IMR-90 (cell line): ENCODE data around the gene UBE2J1. TPM values are rescaled to one million over a fixed set of nuclear protein-coding genes. Genes with fewer than 3 reads are reported as not detected.

Experiments used
- ATAC-seq: fragments of 200-7000 bp; cut with Tn5 transposase; 2 replicates; pipeline ENCODE4 v1.9.1; 2020; ENCODE audit warnings: low read depth, mild to moderate bottlenecking, moderate library complexity
- BruUV-seq: library from RNA; stranded (reverse); fragments of 400-500 nt; replicated peaks from 2 replicates; lab custom pipeline; 2021; lab: Mats Ljungman, UMichigan
- CTCF ChIA-PET: fragments of 300-600 bp; formaldehyde crosslinking; extraction: SDS; loops from one replicate; lab custom pipeline; 2021; ENCODE audit warnings: antibody characterized with exemption; lab: Yijun Ruan, JAX
- POLR2A ChIA-PET: fragments of 300-600 bp; sonication (Branson Sonifier 250); formaldehyde crosslinking; loops from one replicate; lab custom pipeline; 2022; ENCODE audit warnings: antibody characterized with exemption; ENCODE audit not compliant: unreplicated experiment; lab: Charles Lee
- DNase-seq: peaks from one replicate; pipeline ENCODE4 v3.0.0; 2013
- H2AFZ ChIP-seq: replicated peaks from 2 replicates; pipeline ENCODE3; 2013; ENCODE audit warnings: low read length, mild to moderate bottlenecking; ENCODE audit not compliant: poor library complexity
- H2AK5ac ChIP-seq: 2 replicates; pipeline ENCODE4 v1.6.1; 2013; ENCODE audit warnings: low read depth, low read length, inconsistent platforms
- H2AK9ac ChIP-seq: replicated peaks from 2 replicates; pipeline ENCODE3; 2013; ENCODE audit warnings: mild to moderate bottlenecking, low read depth, low read length, moderate library complexity; ENCODE audit not compliant: poor library complexity
- H2BK120ac ChIP-seq: 2 replicates; pipeline ENCODE4 v1.6.1; 2013; ENCODE audit warnings: low read depth, low read length, inconsistent platforms
- H2BK15ac ChIP-seq: 3 replicates; pipeline ENCODE4 v1.6.1; 2013; ENCODE audit warnings: low read depth, low read length, inconsistent platforms
- H2BK20ac ChIP-seq: 2 replicates; pipeline ENCODE4 v1.6.1; 2013; ENCODE audit warnings: low read depth, mild to moderate bottlenecking, inconsistent platforms, low read length, moderate library complexity
- H2BK5ac ChIP-seq: 2 replicates; pipeline ENCODE4 v1.6.1; 2013; ENCODE audit warnings: mild to moderate bottlenecking, low read depth, low read length, inconsistent platforms; ENCODE audit not compliant: poor library complexity, severe bottlenecking
- H3K14ac ChIP-seq: replicated peaks from 2 replicates; pipeline ENCODE4 v1.6.1; 2013; ENCODE audit warnings: low read depth, low read length, inconsistent platforms
- H3K18ac ChIP-seq: 2 replicates; pipeline ENCODE4 v1.6.1; 2013; ENCODE audit warnings: low read depth, low read length, control low read depth
- H3K23ac ChIP-seq: 2 replicates; pipeline ENCODE4 v1.6.1; 2013; ENCODE audit warnings: low read depth, low read length, inconsistent platforms
- H3K27ac ChIP-seq: 2 replicates; pipeline ENCODE4 v1.5.1; 2013; ENCODE audit warnings: mild to moderate bottlenecking, control low read depth, low read length; ENCODE audit not compliant: insufficient read depth
- H3K27me3 ChIP-seq: 2 replicates; pipeline ENCODE4 v1.6.1; 2013; ENCODE audit warnings: low read length; ENCODE audit not compliant: control insufficient read depth, insufficient read depth
- H3K36me3 ChIP-seq: 2 replicates; pipeline ENCODE4 v1.6.1; 2013; ENCODE audit warnings: low read length, mixed read lengths; ENCODE audit not compliant: control insufficient read depth, insufficient read depth
- H3K4ac ChIP-seq: 2 replicates; pipeline ENCODE4 v1.6.1; 2013; ENCODE audit warnings: low read depth, low read length, inconsistent platforms
- H3K4me1 ChIP-seq: 2 replicates; pipeline ENCODE4 v1.6.1; 2013; ENCODE audit warnings: low read length, mixed read lengths; ENCODE audit not compliant: control insufficient read depth, insufficient read depth
- H3K4me2 ChIP-seq: 2 replicates; pipeline ENCODE4 v1.6.1; 2013; ENCODE audit warnings: low read depth, mild to moderate bottlenecking, control low read depth, low read length, moderate library complexity
- H3K4me3 ChIP-seq: 2 replicates; pipeline ENCODE4 v1.5.1; 2013; ENCODE audit warnings: low read depth, mild to moderate bottlenecking, control low read depth, low read length, moderate library complexity; ENCODE audit not compliant: insufficient read depth
- H3K56ac ChIP-seq: 2 replicates; pipeline ENCODE4 v1.6.1; 2013; ENCODE audit warnings: low read length, inconsistent platforms; ENCODE audit not compliant: insufficient read depth; ENCODE audit errors: extremely low read depth
- H3K79me1 ChIP-seq, 2 experiments: 2 replicates each; pipeline ENCODE4 v1.6.1; 2013; ENCODE audit warnings: low read length in 2 of 2, inconsistent platforms in 1 of 2, low read depth in 1 of 2
- H3K9ac ChIP-seq: 2 replicates; pipeline ENCODE4 v1.6.1; 2013; ENCODE audit warnings: low read depth, low read length, control low read depth
- H3K9me1 ChIP-seq: 2 replicates; pipeline ENCODE4 v1.6.1; 2013; ENCODE audit warnings: low read length, inconsistent platforms; ENCODE audit not compliant: insufficient read depth
- H3K9me3 ChIP-seq: 2 replicates; pipeline ENCODE4 v1.6.1; 2013; ENCODE audit warnings: low read length; ENCODE audit not compliant: control insufficient read depth, insufficient read depth
- H4K20me1 ChIP-seq: 2 replicates; pipeline ENCODE4 v1.6.1; 2013; ENCODE audit warnings: low read length, inconsistent platforms; ENCODE audit not compliant: insufficient read depth
- H4K5ac ChIP-seq: 2 replicates; pipeline ENCODE4 v1.6.1; 2013; ENCODE audit warnings: mild to moderate bottlenecking, low read depth, low read length, control low read depth
- H4K8ac ChIP-seq, 2 experiments: 2 replicates each; pipeline ENCODE4 v1.6.1; 2013; ENCODE audit warnings: low read depth in 2 of 2, low read length in 2 of 2, control low read depth in 1 of 2, inconsistent platforms in 1 of 2
- H4K91ac ChIP-seq: 2 replicates; pipeline ENCODE4 v1.6.1; 2013; ENCODE audit warnings: low read depth, low read length, inconsistent platforms; ENCODE audit not compliant: insufficient read depth
- BHLHE40 ChIP-seq: fragments of 150-350 bp; IDR thresholded peaks from 2 replicates; pipeline ENCODE4 v1.6.1; 2016; ENCODE audit warnings: mild to moderate bottlenecking, low read depth, low read length
- CEBPB ChIP-seq: IDR thresholded peaks from 2 replicates; pipeline ENCODE4 v1.6.1; 2012; ENCODE audit warnings: low read depth, low read length, improper control_type of control experiment
- CHD1 ChIP-seq: IDR thresholded peaks from 2 replicates; pipeline ENCODE4 v1.6.1; 2012; ENCODE audit warnings: low read depth, low read length, improper control_type of control experiment
- CTCF ChIP-seq: conservative IDR thresholded peaks from 2 replicates; pipeline ENCODE4 v1.5.1; 2012; ENCODE audit warnings: mild to moderate bottlenecking, low read depth, low read length, improper control_type of control experiment
- ELK1 ChIP-seq: fragments of 150-350 bp; IDR thresholded peaks from 2 replicates; pipeline ENCODE4 v1.6.1; 2016; ENCODE audit warnings: low read depth, mild to moderate bottlenecking, low read length, moderate library complexity, borderline replicate concordance
- FOS ChIP-seq: fragments of 150-350 bp; IDR thresholded peaks from 2 replicates; pipeline ENCODE4 v1.6.1; 2016; ENCODE audit warnings: low read depth, low read length
- MAFK ChIP-seq: IDR thresholded peaks from 2 replicates; pipeline ENCODE4 v1.6.1; 2012; ENCODE audit warnings: low read depth, low read length, improper control_type of control experiment
- MAZ ChIP-seq: IDR thresholded peaks from 2 replicates; pipeline ENCODE4 v1.6.1; 2012; ENCODE audit warnings: low read depth, mild to moderate bottlenecking, low read length, improper control_type of control experiment, moderate library complexity, borderline replicate concordance
- MXI1 ChIP-seq: IDR thresholded peaks from 2 replicates; pipeline ENCODE4 v1.6.1; 2012; ENCODE audit warnings: low read depth, mild to moderate bottlenecking, low read length, moderate library complexity, borderline replicate concordance
- NFE2L2 ChIP-seq: fragments of 150-350 bp; IDR thresholded peaks from 2 replicates; pipeline ENCODE4 v1.6.1; 2016; ENCODE audit warnings: low read depth, mild to moderate bottlenecking, low read length
- POLR2A ChIP-seq: IDR thresholded peaks from 2 replicates; pipeline ENCODE4 v1.6.1; 2012; ENCODE audit warnings: mild to moderate bottlenecking, low read depth, low read length
- RAD21 ChIP-seq: IDR thresholded peaks from 2 replicates; pipeline ENCODE4 v1.6.1; 2012; ENCODE audit warnings: low read length, improper control_type of control experiment
- RCOR1 ChIP-seq: IDR thresholded peaks from 2 replicates; pipeline ENCODE4 v1.6.1; 2012; ENCODE audit warnings: mild to moderate bottlenecking, low read length, improper control_type of control experiment; ENCODE audit not compliant: insufficient replicate concordance
- RFX5 ChIP-seq: IDR thresholded peaks from 2 replicates; pipeline ENCODE4 v1.8.0; 2012; ENCODE audit warnings: low read depth, mild to moderate bottlenecking, low read length, moderate library complexity
- SMC3 ChIP-seq: fragments of 150-350 bp; IDR thresholded peaks from 2 replicates; pipeline ENCODE4 v1.6.1; 2016; ENCODE audit warnings: low read depth, mild to moderate bottlenecking, antibody characterized with exemption, low read length, moderate library complexity
- WGBS, 2 experiments: methylation state at CpG; one replicate each; pipeline versions ENCODE4 v1.1.5 to v1.1.7; 2013; ENCODE audit warnings: missing lambda C conversion rate in 2 of 2; ENCODE audit not compliant: insufficient read length in 1 of 2; ENCODE audit errors: extremely low coverage in 2 of 2; 5-methylcytosine and 5-hydroxymethylcytosine counted together
- dilution Hi-C: fragments of 300-500 bp; cut with HindIII; formaldehyde crosslinking; loops from one replicate; pipeline ENCODE4 v1.14.3; 2018; ENCODE audit warnings: low sequenced_read_pairs; ENCODE audit not compliant: unreplicated experiment
- in situ Hi-C: fragments of 300-500 bp; cut with MboI; formaldehyde crosslinking; loops from 3 replicates; pipeline ENCODE4 v1.14.3; 2019; ENCODE audit warnings: low sequenced_read_pairs, inconsistent platforms, mixed read lengths
- intact Hi-C: fragments of 100-400 bp; cut with micrococcal nuclease; formaldehyde crosslinking; loops from 2 replicates; pipeline ENCODE4 v1.10.0; 2022
- polyA plus RNA-seq, 3 experiments: library from polyadenylated mRNA; depleted of rRNA; stranded (reverse); fragments of >200 nt; gene quantifications; 2 replicates each; pipeline ENCODE4 v1.2.3, GENCODE V29; 2012; ENCODE audit warnings: low replicate concordance in 1 of 3
- total RNA-seq: library from RNA; depleted of rRNA; stranded (reverse); fragments of >200 nt; gene quantifications from 2 replicates; pipeline ENCODE4 v1.2.3, GENCODE V29; 2012
- TF ChIP-seq, protein P1 (sequence below): fragments of 150-350 bp; IDR thresholded peaks from 2 replicates; pipeline ENCODE4 v1.6.1; 2017; ENCODE audit warnings: mild to moderate bottlenecking, antibody characterized with exemption, low read length, low read depth

The UBE2J1 gene
- total and polyA plus RNA-seq, 2 of the 4 experiments (the other 2 are of a cell fraction) = 20.9 to 35.3 TPM

- no peak overlapping the region for H4K91ac ChIP-seq
- no peaks in the 10 kb centered on the region for H3K27me3 ChIP-seq
Measured at GRCh38 chr6:89360415-89360999, 8.0 kb upstream of the UBE2J1 start.

More at GRCh38 chr6:89360415-89360999, 8.0 kb upstream of the UBE2J1 start:
- ChIA-PET POLR2A (no interaction called here), CTCF (interaction anchor here (0.5 to 0.7 kb wide), 2 partner anchors 18 to 1227 kb away, joined by 3 read pairs; partner anchors contain the start of gene MAP3K7)
- no peaks in the 10 kb centered on the region for H3K4me1 ChIP-seq
- in situ Hi-C loops = loop anchor here (25.0 kb wide), 2 partner anchors 223 to 373 kb away; partner anchors contain the start of gene PM20D2
- H3K23ac ChIP-seq = no peak overlapping the region
- H2BK15ac ChIP-seq = no peak overlapping the region
- H3K4ac ChIP-seq = no peak overlapping the region
- dilution Hi-C loops = no loop called here
- H3K9me1 ChIP-seq = no peaks in the 10 kb centered on the region
- H3K79me1 ChIP-seq = no peaks in the 10 kb centered on the region
- no peaks in the 10 kb centered on the region for H3K9me3 ChIP-seq
- H3K4me2 ChIP-seq = no peak overlapping the region
- no peak overlapping the region for H2BK120ac ChIP-seq
- H4K8ac ChIP-seq = no peak overlapping the region
- TF ChIP-seq MAFK (no peak), RFX5 (no peak), MAZ (no peak), RCOR1 (no peak), POLR2A (no peak), MXI1 (no peak), FOS (no peak), RAD21 (no peak), CTCF (no peak), CEBPB (no peak), NFE2L2 (no peak), SMC3 (no peak), CHD1 (no peak), BHLHE40 (no peak), ELK1 (no peak)
- TF ChIP-seq, protein P1, sequence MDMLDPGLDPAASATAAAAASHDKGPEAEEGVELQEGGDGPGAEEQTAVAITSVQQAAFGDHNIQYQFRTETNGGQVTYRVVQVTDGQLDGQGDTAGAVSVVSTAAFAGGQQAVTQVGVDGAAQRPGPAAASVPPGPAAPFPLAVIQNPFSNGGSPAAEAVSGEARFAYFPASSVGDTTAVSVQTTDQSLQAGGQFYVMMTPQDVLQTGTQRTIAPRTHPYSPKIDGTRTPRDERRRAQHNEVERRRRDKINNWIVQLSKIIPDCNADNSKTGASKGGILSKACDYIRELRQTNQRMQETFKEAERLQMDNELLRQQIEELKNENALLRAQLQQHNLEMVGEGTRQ = no peak
- H3K14ac ChIP-seq = no peak overlapping the region; the same call in 1 of the 2 replicates
- no peak overlapping the region for H2AFZ ChIP-seq
- no peaks in the 10 kb centered on the region for H4K20me1 ChIP-seq
- no peak overlapping the region for H3K9ac ChIP-seq
- H2AK5ac ChIP-seq = no peak overlapping the region
- DNase-seq (peak; percentile 41), ATAC-seq (peak; percentile 74)
- H2AK9ac ChIP-seq = no peak overlapping the region
- H2BK5ac ChIP-seq = no peak overlapping the region
- H3K18ac ChIP-seq = no peak overlapping the region
- H3K27ac ChIP-seq = no peak overlapping the region
- no peaks in the 10 kb centered on the region for H3K36me3 ChIP-seq
- no CpG with 5 or more reads among the region's 2 CpGs for WGBS, 2 experiments
- H3K4me3 ChIP-seq = no peak overlapping the region
- H2BK20ac ChIP-seq = no peak overlapping the region
- H4K5ac ChIP-seq = no peak overlapping the region
- BruUV-seq = no TSS peak
- no peak overlapping the region for H3K56ac ChIP-seq
- intact Hi-C loops = no loop called here
